ENCODE measurements around the gene NOX3.
"Not testable (repeated sequence)": the region's sequence is repeated elsewhere in the genome, so short reads cannot be mapped to it uniquely, and the experiment has no call there.

The NOX3 gene

GRCh38 chr6:155371230-155371629, 84.4 kb downstream of the NOX3 start:
- DNase-seq (ENCODE audit: low read depth), result no peak

DNA sequence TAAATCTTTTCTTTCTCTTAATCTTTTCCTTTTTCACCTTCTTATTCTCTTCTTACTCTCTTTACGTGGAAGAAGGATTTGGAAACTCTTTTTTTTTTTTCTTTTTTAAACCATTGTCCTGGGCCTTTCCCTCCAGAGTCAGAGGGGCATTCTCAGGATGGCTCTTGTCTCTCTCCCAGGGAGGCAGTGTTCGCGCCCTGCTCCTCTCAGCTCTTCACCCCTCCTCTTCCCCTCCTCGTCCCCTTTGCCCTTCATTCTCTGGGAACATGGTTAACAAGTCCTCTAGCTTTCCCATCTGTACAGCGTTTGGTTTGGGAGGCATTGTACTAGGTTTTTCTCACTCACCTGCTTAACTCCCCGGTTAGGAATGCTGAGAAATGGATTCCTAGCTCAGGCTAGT, 89.3 kb downstream of the NOX3 start:
- DNase-seq (ENCODE audit: low read depth), result no peak

DNA sequence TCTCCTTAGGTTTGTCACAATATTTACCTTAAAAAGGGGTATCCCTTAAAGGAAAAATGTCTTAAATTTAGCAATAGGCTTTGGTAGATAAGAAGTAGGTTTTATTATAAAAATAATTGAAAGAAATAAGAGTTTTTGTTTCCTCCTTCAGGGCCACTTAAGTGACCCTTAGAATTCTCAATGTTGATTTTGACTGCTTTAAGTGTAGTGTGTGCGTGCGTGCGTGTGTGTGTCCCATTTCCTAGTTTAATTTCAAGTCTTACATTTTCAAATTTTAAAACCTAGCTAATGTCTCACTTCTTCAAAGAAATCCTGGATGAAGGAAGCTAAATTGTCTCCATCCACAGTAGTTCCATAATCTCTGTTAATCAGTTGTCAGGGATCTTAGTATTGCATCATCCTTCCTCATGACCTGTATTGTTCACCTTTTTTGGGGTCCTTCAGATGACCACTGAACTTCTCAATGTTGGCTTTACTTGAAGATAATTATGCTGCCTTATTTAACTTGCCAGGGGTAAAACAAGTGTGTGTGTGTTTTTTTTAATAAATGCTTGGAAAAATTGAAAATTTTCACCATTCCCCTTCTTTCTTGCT, 90.7 kb downstream of the NOX3 start:
- no peak for DNase-seq (ENCODE audit: low read depth)

DNA sequence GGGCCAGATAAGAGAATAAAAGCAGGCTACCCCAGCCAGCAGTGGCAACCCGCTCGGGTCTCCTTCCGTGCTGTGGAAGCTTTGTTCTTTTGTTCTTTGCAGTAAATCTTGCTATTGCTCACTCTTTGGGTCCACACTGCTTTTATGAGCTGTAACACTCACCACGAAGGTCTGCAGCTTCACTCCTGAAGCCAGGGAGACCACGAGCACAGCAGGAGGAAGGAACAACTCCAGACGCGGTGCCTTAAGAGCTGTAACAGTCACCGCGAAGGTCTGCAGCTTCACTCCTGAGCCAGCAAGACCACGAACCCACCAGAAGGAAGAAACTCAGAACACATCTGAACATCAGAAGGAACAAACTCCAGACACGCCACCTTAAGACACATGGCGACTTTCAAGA, 91.6 kb downstream of the NOX3 start:
- DNase-seq (ENCODE audit: low read depth), result not testable (repeated sequence)

- DNase-seq (ENCODE audit: low read depth), result not testable (repeated sequence)
Observed at GRCh38 chr6:155362968-155363632, 92.5 kb downstream of the NOX3 start.

DNA sequence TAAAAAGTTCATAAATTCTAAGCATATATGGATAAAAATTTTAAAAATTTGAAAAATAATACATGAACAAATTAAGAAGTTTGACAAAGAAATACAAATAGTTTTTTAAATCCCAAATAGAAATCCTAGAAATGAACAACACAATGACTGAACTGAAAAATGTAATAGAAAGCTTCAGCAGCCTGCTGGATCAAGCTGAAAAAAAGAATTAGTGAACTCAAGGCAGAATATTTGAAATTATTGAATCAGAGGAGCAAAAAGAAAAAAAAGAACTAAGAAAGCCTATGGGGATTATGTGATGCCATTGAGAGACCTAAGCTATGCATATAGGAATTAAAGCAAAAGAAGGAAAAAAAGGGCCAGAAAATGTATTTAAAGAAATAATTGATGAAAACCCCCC, 101.5 kb downstream of the NOX3 start:
- no peak for DNase-seq (ENCODE audit: low read depth)

DNA sequence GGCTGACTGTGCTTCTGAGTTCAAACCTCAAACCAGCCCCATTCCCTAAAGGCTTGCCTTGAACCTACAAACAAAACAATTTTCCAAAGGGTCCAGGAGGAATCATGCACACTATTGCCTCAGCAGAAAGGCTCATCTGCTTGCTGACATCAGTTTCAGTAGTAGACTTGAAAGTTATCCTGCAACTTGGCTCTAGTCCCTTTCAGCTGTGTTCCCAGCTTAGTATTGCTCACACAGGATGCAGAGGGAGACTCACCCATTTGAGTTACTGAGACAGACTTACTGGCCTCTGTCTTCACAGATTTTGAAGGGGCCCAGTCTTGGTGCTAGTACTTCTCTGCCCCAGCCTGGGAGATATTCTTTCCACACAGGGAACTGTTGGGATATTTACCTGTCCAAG, 102.8 kb downstream of the NOX3 start:
- peak; percentile 53 for DNase-seq (ENCODE audit: low read depth)

- no peak for DNase-seq (ENCODE audit: low read depth)
Observed at GRCh38 chr6:155352130-155352420, 103.6 kb downstream of the NOX3 start.

- no peak for DNase-seq (ENCODE audit: low read depth)
Observed at GRCh38 chr6:155351273-155352129, 104.1 kb downstream of the NOX3 start.

GRCh38 chr6:155349956-155350355, 105.7 kb downstream of the NOX3 start:
- DNase-seq (ENCODE audit: low read depth), result no peak

DNA sequence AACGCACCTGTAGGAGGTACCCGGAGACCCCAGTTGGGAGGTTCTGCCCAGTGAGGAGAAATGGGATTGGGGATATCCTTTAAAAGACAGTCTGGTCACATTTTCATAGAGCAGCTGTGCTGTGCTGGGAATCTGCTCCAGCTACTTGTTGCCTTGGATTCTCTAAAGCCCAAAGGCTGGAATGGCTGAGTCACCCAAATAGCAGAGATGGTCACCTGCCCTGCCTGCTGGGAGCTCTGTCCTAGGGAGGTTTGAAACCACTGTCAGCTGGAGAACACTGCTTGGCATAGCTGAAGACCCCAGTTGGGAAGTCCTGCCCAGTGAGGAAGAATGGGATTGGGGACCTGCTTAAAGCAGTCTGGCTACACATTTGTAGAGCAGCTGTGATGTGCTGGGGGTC, 106.5 kb downstream of the NOX3 start:
- peak; percentile 17 for DNase-seq (ENCODE audit: low read depth)

DNA sequence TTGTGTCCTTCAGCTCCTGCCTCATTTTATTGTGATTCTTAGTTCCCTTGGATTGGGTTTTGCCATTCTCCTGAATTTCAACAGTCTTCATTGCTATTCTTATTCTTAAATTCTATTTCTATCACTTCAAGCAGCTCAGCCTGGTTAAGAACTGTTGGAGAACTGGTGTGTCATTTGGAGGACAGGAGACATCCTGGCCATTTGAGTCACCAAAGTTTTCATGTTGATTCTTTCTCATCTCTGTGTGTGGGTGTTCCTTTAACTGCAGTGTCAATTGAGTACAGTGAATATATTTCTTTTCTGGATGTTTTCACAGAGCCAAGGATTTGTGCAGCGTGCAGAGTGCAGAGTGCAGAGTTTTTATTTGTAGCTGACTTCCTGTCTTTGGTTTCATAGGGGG, 107.8 kb downstream of the NOX3 start:
- DNase-seq (ENCODE audit: low read depth), result no peak

DNA sequence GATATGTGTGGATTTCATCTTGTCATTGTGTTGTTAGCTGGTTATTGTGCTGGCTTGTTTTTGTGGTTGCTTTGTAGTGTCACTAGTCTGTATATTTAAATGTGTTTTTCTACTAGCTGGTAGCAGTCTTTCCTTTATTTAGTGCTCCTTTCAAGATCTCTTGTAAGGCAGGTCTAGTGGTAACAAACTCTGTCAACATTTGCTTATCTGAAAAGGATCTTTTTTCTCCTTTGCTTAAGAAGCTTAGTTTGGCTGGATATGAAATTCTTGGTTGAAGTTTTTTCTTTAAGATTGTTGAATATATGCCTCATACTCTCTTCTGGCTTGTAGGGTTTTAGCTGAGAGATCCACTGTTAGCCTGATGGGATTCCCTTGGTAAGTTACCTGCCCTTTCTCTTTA, 108.7 kb downstream of the NOX3 start:
- DNase-seq (ENCODE audit: low read depth), result no peak
